Karpas-422 (cell line): Measurements from ENCODE around the gene AP2A2. TPM values are rescaled to one million over a fixed set of nuclear protein-coding genes. Genes with fewer than 3 reads are reported as not detected.
"Not testable (repeated sequence)": the region's sequence is repeated elsewhere in the genome, so short reads cannot be mapped to it uniquely, and the experiment has no call there.

Experiments
- DNase-seq: peaks from one replicate; pipeline ENCODE4 v3.0.0-alpha.2; 2015
- H2AFZ ChIP-seq: fragments of 200-600 bp; sonication (generic); 2 replicates; pipeline ENCODE4 v1.6.1; 2014; ENCODE audit warnings: antibody characterized with exemption, low read length, mixed read lengths
- H3K27ac ChIP-seq: fragments of 200-600 bp; sonication (generic); 2 replicates; pipeline ENCODE4 v1.5.1; 2014; ENCODE audit warnings: mild to moderate bottlenecking, low read length, moderate library complexity
- H3K27me3 ChIP-seq: fragments of 200-600 bp; sonication (generic); 2 replicates; pipeline ENCODE4 v1.6.1; 2014; ENCODE audit warnings: low read length, mixed read lengths
- H3K36me3 ChIP-seq: fragments of 200-600 bp; sonication (generic); 2 replicates; pipeline ENCODE4 v1.6.1; 2014; ENCODE audit warnings: low read length, mixed read lengths; ENCODE audit not compliant: insufficient read depth
- H3K4me1 ChIP-seq: fragments of 200-600 bp; sonication (generic); 2 replicates; pipeline ENCODE4 v1.6.1; 2014; ENCODE audit warnings: mild to moderate bottlenecking, low read length, mixed read lengths
- H3K4me2 ChIP-seq: fragments of 200-600 bp; sonication (generic); 2 replicates; pipeline ENCODE4 v1.6.1; 2014; ENCODE audit warnings: low read length, low read depth, mild to moderate bottlenecking; ENCODE audit not compliant: poor library complexity, severe bottlenecking
- H3K4me3 ChIP-seq: fragments of 200-600 bp; sonication (generic); 2 replicates; pipeline ENCODE4 v1.5.1; 2014; ENCODE audit warnings: mild to moderate bottlenecking, antibody characterized with exemption, low read length, mixed read lengths
- H3K79me2 ChIP-seq: fragments of 200-600 bp; sonication (generic); 2 replicates; pipeline ENCODE4 v1.6.1; 2014; ENCODE audit warnings: mild to moderate bottlenecking, low read length, mixed read lengths
- H3K9ac ChIP-seq: fragments of 200-600 bp; sonication (generic); 2 replicates; pipeline ENCODE4 v1.6.0; 2014; ENCODE audit warnings: low read length
- H3K9me2 ChIP-seq: fragments of 200-600 bp; sonication (generic), shearing (Covaris generic); replicated peaks from 2 replicates; pipeline ENCODE4 v1.6.0; 2014; ENCODE audit warnings: mild to moderate bottlenecking, low read length, moderate library complexity; ENCODE audit not compliant: insufficient read depth
- H3K9me3 ChIP-seq: fragments of 300-700, 200-600 bp; sonication (generic); 2 replicates; pipeline ENCODE4 v1.6.1; 2014; ENCODE audit warnings: low read length, mixed read lengths
- H4K20me1 ChIP-seq: fragments of 200-600 bp; sonication (generic); 2 replicates; pipeline ENCODE4 v1.6.1; 2014; ENCODE audit warnings: mild to moderate bottlenecking, antibody characterized with exemption, low read length, low read depth; ENCODE audit not compliant: insufficient read depth
- total RNA-seq: library from RNA; depleted of rRNA; stranded (reverse); fragments of >200 nt; shearing (Covaris generic); gene quantifications from 2 replicates; pipeline ENCODE4 v1.2.3, GENCODE V29; 2014; ENCODE audit warnings: low replicate concordance

Gene AP2A2
- total RNA-seq, 1 experiment from 2014 or later, result 34.6 TPM

GRCh38 chr11:1012740-1013630, 87.3 kb downstream of the AP2A2 start:
- Histone ChIP-seq H3K4me3 (no peak overlapping the region), H3K4me2 (no peak overlapping the region), H3K9me2 (no peaks in the 10 kb centered on the region), H3K27me3 (no peaks in the 10 kb centered on the region), H3K9ac (no peak overlapping the region), H3K27ac (no peak overlapping the region), H2AFZ (no peak overlapping the region), H3K9me3 (peaks cover 4% of the 10 kb centered on the region; the same call in 1 of the 2 replicates), H4K20me1 (no peaks in the 10 kb centered on the region), H3K79me2 (no peaks in the 10 kb centered on the region), H3K4me1 (no peaks in the 10 kb centered on the region), H3K36me3 (peaks cover 22% of the 10 kb centered on the region; the same call in 1 of the 2 replicates)
- no peak for DNase-seq

- H3K27me3 ChIP-seq, result no peaks in the 10 kb centered on the region
- peaks cover 22% of the 10 kb centered on the region; the same call in 1 of the 2 replicates for H3K36me3 ChIP-seq
- no peaks in the 10 kb centered on the region for H3K9me2 ChIP-seq
- DNase-seq, result no peak
- H3K4me2 ChIP-seq, result no peak overlapping the region
- no peak overlapping the region for H3K4me3 ChIP-seq
- no peak overlapping the region for H2AFZ ChIP-seq
- no peaks in the 10 kb centered on the region for H3K79me2 ChIP-seq
- no peaks in the 10 kb centered on the region for H3K4me1 ChIP-seq
- H3K9me3 ChIP-seq, result peaks cover 4% of the 10 kb centered on the region; the same call in 1 of the 2 replicates
- no peaks in the 10 kb centered on the region for H4K20me1 ChIP-seq
- no peak overlapping the region for H3K27ac ChIP-seq
- H3K9ac ChIP-seq, result no peak overlapping the region
These were observed 87.9 kb downstream of the AP2A2 start for GRCh38 chr11:1013631-1013935.

DNA sequence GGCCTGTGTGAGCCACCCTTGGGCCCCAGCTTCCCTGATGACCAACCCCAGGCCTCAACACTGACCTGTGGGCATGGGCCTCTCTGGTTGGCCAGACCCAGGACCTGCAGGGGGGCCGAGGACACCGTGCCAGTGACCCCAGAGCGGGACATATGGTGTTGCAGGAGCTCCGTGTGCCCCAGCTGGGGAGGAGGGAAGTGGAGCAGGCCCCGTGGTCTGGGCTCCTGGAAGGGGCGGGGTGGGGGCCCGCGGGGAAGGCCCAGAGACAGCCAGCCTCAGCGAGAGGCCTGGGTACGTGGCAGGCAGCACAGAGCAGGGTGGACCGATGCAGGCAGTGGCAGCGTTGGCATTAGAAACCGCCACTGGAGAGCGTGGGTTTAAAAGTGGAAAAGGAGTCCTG, 88.6 kb downstream of the AP2A2 start:
- H3K4me1 ChIP-seq, result no peaks in the 10 kb centered on the region
- H3K9me3 ChIP-seq, result peaks cover 4% of the 10 kb centered on the region; the same call in 1 of the 2 replicates
- DNase-seq, result no peak
- H3K4me3 ChIP-seq, result no peak overlapping the region
- no peak overlapping the region for H3K9ac ChIP-seq
- no peak overlapping the region for H3K27ac ChIP-seq
- no peaks in the 10 kb centered on the region for H3K79me2 ChIP-seq
- no peak overlapping the region for H3K4me2 ChIP-seq
- H2AFZ ChIP-seq, result no peak overlapping the region
- H3K36me3 ChIP-seq, result peaks cover 22% of the 10 kb centered on the region; the same call in 1 of the 2 replicates
- no peaks in the 10 kb centered on the region for H3K27me3 ChIP-seq
- H3K9me2 ChIP-seq, result no peaks in the 10 kb centered on the region
- H4K20me1 ChIP-seq, result no peaks in the 10 kb centered on the region

- Histone ChIP-seq H3K9me2 (no peaks in the 10 kb centered on the region), H3K36me3 (peaks cover 17% of the 10 kb centered on the region; the same call in 1 of the 2 replicates), H3K79me2 (no peaks in the 10 kb centered on the region), H3K27ac (no peak overlapping the region), H3K4me1 (no peaks in the 10 kb centered on the region), H2AFZ (no peak overlapping the region), H3K4me3 (no peak overlapping the region), H3K9me3 (peaks cover 4% of the 10 kb centered on the region; the same call in 1 of the 2 replicates), H3K4me2 (no peak overlapping the region), H4K20me1 (no peaks in the 10 kb centered on the region), H3K9ac (no peak overlapping the region), H3K27me3 (no peaks in the 10 kb centered on the region)
- no peak for DNase-seq
These were observed 89.4 kb downstream of the AP2A2 start for GRCh38 chr11:1015064-1015463.

- H3K79me2 ChIP-seq, result no peaks in the 10 kb centered on the region
- DNase-seq, result no peak
- H3K9ac ChIP-seq, result no peak overlapping the region
- H3K4me1 ChIP-seq, result no peaks in the 10 kb centered on the region
- H3K9me2 ChIP-seq, result no peaks in the 10 kb centered on the region
- no peaks in the 10 kb centered on the region for H3K27me3 ChIP-seq
- H3K36me3 ChIP-seq, result peaks cover 8% of the 10 kb centered on the region; the same call in 1 of the 2 replicates
- H4K20me1 ChIP-seq, result no peaks in the 10 kb centered on the region
- H3K4me3 ChIP-seq, result no peak overlapping the region
- no peak overlapping the region for H3K27ac ChIP-seq
- H2AFZ ChIP-seq, result no peak overlapping the region
- no peak overlapping the region for H3K4me2 ChIP-seq
- peaks cover 4% of the 10 kb centered on the region; the same call in 1 of the 2 replicates for H3K9me3 ChIP-seq
These were observed 90.3 kb downstream of the AP2A2 start for GRCh38 chr11:1015826-1016545.

GRCh38 chr11:1016610-1017126, 91.0 kb downstream of the AP2A2 start:
- not testable (repeated sequence) for H3K4me3 ChIP-seq, H3K27ac ChIP-seq, H3K9ac ChIP-seq, H2AFZ ChIP-seq, H3K9me3 ChIP-seq, H3K36me3 ChIP-seq, H4K20me1 ChIP-seq, H3K79me2 ChIP-seq, H3K4me1 ChIP-seq, H3K4me2 ChIP-seq, DNase-seq, H3K9me2 ChIP-seq, H3K27me3 ChIP-seq

- H2AFZ ChIP-seq, result no peak overlapping the region
- no peak overlapping the region for H3K4me3 ChIP-seq
- H3K9ac ChIP-seq, result no peak overlapping the region
- H3K9me2 ChIP-seq, result no peaks in the 10 kb centered on the region
- H3K27me3 ChIP-seq, result no peaks in the 10 kb centered on the region
- H3K27ac ChIP-seq, result no peak overlapping the region
- H4K20me1 ChIP-seq, result no peaks in the 10 kb centered on the region
- no peak overlapping the region for H3K4me2 ChIP-seq
- DNase-seq, result no peak
- no peaks in the 10 kb centered on the region for H3K79me2 ChIP-seq
- no peaks in the 10 kb centered on the region for H3K4me1 ChIP-seq
- H3K36me3 ChIP-seq, result peaks cover 2% of the 10 kb centered on the region; the same call in 1 of the 2 replicates
- peaks cover 4% of the 10 kb centered on the region; the same call in 1 of the 2 replicates for H3K9me3 ChIP-seq
These were observed 91.8 kb downstream of the AP2A2 start for GRCh38 chr11:1017269-1018005.
